HG02763 (cell line): Measurements from ENCODE around the gene C1QTNF5.
"Not testable (repeated sequence)": the region's sequence is repeated elsewhere in the genome, so short reads cannot be mapped to it uniquely, and the experiment has no call there.

Source experiments
- ATAC-seq: cut with Tn5 transposase; IDR thresholded peaks from one replicate; pipeline ENCODE4 v1.9.1; 2021; ENCODE audit warnings: mild to moderate bottlenecking, moderate library complexity; ENCODE audit not compliant: unreplicated experiment

C1QTNF5 gene

GRCh38 chr11:119340335-119341221 lies at the start of gene C1QTNF5:
TSS of gene C1QTNF5 (minus strand) at chr11:119340883. CDS start at chr11:119340397, 486 bp downstream.
- ATAC-seq, result no peak

GRCh38 chr11:119389611-119390254 lies 49.0 kb upstream of the C1QTNF5 start:
- no peak for ATAC-seq

DNA sequence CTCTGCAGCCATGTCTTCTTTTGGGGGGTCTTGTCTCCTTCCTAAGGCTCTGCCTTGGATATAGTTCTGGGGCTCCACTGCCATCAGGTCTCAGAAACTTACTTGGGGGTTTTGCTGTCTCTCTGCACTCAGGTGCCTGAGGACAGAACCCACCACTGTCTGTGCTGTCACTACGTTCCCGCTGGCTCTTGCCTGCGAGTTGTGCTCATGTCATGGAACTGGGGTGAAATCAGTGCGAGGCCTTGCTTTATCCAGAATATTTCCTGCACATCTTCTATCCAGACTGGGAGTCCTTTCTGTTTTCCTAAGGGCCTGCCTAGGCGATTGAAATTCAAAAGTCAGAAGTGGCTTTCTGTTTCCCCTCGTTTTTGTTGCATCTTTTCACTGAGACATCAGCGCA lies 47.4 kb upstream of the C1QTNF5 start:
- no peak for ATAC-seq

- ATAC-seq, result no peak
Observed at GRCh38 chr11:119384332-119384731, 43.6 kb upstream of the C1QTNF5 start.

DNA sequence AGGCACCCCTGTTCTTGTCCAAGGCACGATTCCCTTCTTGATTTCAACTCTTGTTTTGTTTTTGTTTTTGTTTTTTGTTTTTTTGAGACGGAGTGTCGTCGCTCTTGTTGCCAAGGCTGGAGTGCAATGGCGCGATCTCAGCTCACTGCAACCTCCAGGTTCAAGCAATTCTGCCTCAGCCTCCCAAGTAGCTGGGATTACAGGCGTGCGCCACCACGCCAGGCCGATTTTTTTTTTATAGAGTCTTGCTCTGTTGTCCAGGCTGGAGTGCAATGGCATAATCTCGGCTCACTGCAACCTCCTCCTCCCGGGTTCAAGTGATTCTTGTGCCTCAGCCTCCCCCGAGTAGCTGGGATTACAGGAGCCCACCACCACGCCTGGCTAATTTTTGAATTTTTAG lies 41.8 kb upstream of the C1QTNF5 start:
- not testable (repeated sequence) for ATAC-seq

DNA sequence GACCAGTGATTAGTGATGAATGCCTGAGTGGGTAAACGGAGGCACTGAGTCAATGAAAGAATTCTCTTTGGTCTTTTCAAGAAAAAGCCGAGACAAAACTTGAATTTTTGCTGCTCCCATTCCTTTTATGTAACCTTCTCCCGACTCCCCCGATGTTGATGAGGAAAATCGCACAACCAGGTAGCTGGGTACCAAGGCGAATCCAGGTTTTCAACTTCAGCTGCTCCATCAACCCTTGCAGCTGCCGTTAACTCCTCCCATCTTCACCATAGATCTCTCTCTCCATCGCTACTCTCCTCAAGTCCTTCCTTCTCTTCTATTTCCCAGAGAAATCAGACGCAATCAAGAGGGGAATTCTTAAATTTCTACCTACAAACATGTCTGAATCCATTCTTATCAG lies 41.4 kb upstream of the C1QTNF5 start:
- ATAC-seq, result no peak

GRCh38 chr11:119381181-119381988 lies 40.7 kb upstream of the C1QTNF5 start, which contains the start of gene USP2:
TSS of gene USP2 (minus strand) at chr11:119381690. CDS start at chr11:119373480, 8,210 bp downstream.
- peak; percentile 94 for ATAC-seq

- ATAC-seq, result no peak
Observed at GRCh38 chr11:119380827-119381180, 40.1 kb upstream of the C1QTNF5 start.

- ATAC-seq, result no peak
Observed at GRCh38 chr11:119380160-119380826, 39.6 kb upstream of the C1QTNF5 start.

DNA sequence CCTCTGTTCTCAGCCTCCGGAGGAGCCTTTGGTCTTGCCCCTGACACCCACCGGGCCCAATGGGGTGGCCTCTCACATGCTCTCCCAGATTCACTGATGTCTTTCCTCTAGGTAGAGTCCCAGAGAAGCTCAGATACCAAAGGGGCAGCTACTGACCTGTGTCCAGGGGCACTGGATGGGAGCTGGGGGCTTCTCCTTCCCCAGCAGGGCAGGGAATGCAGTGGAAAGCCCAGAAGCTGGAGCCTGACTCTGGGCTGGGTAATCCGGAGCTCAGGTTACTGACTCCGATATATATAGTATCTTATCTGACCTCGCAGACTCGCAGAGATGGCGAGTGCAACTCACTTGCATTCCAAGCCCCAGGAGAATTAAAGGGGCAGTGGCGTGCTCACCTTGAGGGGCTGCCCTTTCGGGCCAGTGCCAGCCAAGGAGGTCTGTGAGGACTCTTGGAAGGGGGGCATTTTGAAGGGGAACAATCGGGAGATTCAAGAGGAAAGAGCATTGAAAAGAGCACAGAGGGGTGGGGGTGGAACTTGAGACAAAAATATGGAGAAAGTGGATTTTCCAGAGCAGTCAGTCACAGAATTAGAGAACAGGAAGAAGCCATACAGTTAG lies 38.3 kb upstream of the C1QTNF5 start:
- no peak for ATAC-seq

DNA sequence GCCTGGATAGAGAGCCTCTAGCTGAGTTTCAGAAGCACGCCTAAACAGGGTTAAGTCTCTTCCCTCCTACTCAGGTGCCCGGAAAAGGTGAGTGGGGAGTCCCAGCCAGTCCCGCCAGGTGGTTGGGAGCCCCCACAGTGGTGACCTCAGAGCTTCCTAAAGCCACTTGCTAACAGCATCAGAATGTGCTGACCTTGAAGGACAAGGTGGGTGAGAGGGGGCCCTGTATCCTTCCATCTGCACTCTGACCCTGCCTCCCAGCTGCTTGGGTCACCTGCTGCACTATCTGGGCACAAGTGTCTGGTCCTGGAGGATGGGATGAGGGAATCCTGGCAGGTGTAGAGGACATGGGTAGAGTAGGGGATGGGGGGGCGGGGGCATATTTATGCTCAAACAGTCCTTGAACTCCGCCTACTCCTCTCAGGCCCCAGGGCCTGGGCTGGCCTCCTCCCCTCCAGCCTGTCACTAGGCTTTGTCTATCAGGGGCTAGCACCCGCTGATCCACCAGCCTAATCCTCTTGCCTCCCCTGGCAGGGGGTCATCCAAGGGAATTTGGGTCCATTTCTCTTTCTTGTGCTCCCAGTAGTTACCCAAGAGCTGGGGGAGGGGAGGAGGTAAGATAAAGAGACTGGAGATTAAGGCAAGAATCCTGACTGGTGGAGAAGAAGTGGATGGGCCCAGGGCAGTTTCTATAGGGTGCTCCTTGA lies 37.4 kb upstream of the C1QTNF5 start:
- ATAC-seq, result no peak

GRCh38 chr11:119377112-119377901 lies 36.6 kb upstream of the C1QTNF5 start:
- ATAC-seq, result no peak

- ATAC-seq, result no peak
Observed at GRCh38 chr11:119376197-119376847, 35.6 kb upstream of the C1QTNF5 start.

DNA sequence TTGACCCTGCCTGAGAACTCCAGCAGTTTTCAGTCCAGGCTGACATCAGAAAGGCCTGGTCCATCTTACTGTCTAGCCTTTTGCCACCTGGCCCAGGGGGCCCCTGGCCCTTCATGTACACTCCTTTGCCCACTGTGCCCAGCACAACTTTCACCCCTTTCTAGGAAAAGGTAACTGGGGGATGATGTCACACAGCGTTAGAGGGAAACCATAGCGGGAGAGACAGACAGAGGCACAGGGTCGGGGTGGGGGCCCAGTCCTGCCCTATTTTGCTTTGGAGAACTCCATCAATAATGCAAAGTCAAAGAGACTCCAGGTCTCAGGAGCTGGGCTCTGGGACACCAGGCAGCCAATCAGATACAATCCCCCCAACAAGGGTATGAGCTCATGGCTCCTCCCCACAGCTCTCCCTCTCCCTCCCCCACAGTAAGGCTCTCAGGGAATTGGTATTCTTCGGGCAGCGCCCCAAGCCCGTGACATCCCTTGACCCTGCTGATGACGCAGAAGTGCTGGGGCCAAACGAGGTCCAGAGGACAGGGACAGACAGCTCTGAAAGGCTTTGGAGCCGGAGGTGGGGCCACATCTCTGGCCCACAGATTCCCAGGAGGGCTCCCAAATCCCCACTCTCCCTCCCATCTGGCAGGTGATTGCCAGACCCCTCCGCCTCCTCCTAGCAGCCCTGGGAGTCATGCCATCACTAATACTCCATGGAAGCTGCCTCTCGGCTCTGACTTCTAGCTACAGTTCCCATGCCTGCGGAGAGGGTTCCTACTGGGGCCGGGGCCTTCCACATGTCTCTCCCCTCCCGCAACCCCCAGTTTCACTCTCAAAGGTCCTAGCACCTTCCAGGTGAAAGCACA lies 34.9 kb upstream of the C1QTNF5 start:
- no peak for ATAC-seq

DNA sequence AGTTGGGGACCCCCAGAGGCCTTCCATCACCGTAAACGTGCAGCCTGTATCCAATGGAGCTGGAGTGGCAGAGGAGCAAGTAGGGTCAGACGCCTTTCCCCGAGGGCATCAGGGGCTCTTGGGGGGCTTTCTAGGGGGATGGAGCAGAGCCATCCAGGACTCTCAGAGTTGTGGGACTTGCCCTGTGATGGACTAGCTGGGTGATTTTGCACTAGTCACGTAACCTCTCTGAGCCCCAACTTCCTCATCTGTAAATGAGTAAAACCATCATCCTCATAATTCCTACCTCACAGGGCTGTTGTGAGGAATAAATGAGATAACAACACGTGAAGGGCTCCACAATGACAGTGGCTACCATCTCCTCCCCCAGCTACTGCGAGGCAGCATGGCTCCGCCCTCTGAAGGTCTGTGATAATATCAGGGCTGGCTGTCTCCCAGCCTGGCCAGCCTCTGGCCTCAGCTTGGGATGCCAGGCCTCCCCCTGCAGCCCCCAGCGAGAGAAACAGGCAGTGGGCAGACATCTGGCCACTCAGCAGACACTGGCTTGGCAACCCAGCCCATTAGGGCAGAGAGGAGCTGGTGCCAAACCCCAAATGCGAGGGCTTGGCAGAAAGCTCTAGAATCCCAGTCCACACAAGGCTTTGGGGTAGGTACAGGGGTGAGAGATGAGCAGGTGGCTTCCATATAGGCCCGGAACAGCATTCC lies 34.1 kb upstream of the C1QTNF5 start:
- ATAC-seq, result no peak

- ATAC-seq, result no peak
Observed at GRCh38 chr11:119373921-119374631, 33.4 kb upstream of the C1QTNF5 start.
